Type B pancreatic cell (in vitro differentiated cells): ENCODE measurements around the gene CHST13. TPM values are rescaled to one million over a fixed set of nuclear protein-coding genes. Genes with fewer than 3 reads are reported as not detected.
"Not testable (repeated sequence)": the region's sequence is repeated elsewhere in the genome, so short reads cannot be mapped to it uniquely, and the experiment has no call there.

ENCODE experiments used
- DNase-seq: peaks from one replicate; pipeline ENCODE4 v3.0.0; 2021; ENCODE audit warnings: mixed read lengths; ENCODE audit not compliant: unreplicated experiment; ENCODE audit errors: extremely low spot score
- H3K27ac Mint-ChIP-seq: 2 replicates; pipeline ENCODE4 v1.8.0; 2021; ENCODE audit warnings: mild to moderate bottlenecking, mixed read lengths
- H3K27me3 Mint-ChIP-seq: 2 replicates; pipeline ENCODE4 v1.8.0; 2021; ENCODE audit warnings: mixed read lengths
- H3K36me3 Mint-ChIP-seq: 2 replicates; pipeline ENCODE4 v1.8.0; 2021; ENCODE audit warnings: mixed read lengths
- H3K4me1 Mint-ChIP-seq: one replicate; pipeline ENCODE4 v1.8.0; 2021; ENCODE audit warnings: mixed read lengths; ENCODE audit not compliant: unreplicated experiment
- H3K4me3 Mint-ChIP-seq: 2 replicates; pipeline ENCODE4 v1.8.0; 2021; ENCODE audit warnings: mild to moderate bottlenecking, mixed read lengths
- H3K9me3 Mint-ChIP-seq: 2 replicates; pipeline ENCODE4 v1.8.0; 2021; ENCODE audit warnings: mixed read lengths
- CTCF ChIP-seq: fragments of 200-600 bp; sonication (generic); conservative IDR thresholded peaks from 2 replicates; pipeline ENCODE4 v1.5.0; 2021; ENCODE audit warnings: antibody characterized with exemption, mild to moderate bottlenecking
- total RNA-seq: library from RNA; stranded (reverse); gene quantifications from 2 replicates; pipeline ENCODE4 v1.2.1, GENCODE V29; 2021; ENCODE audit warnings: low replicate concordance

Gene CHST13
- total RNA-seq, 1 donor from 2014 or later, result 0.31 TPM

- Mint-ChIP-seq H3K27ac (no peak overlapping the region), H3K4me1 (peaks cover 8% of the 10 kb centered on the region), H3K36me3 (no peaks in the 10 kb centered on the region), H3K27me3 (peaks cover 43% of the 10 kb centered on the region), H3K4me3 (no peak overlapping the region), H3K9me3 (no peaks in the 10 kb centered on the region)
- no peak for TF ChIP-seq CTCF
- no peak for DNase-seq
Measured at GRCh38 chr3:126533506-126533905, 9.6 kb downstream of the CHST13 start.

- H3K4me1 Mint-ChIP-seq, H3K36me3 Mint-ChIP-seq, DNase-seq, H3K4me3 Mint-ChIP-seq, H3K27ac Mint-ChIP-seq, H3K9me3 Mint-ChIP-seq: not testable (repeated sequence)
- peaks cover 43% of the 10 kb centered on the region for H3K27me3 Mint-ChIP-seq
Measured at GRCh38 chr3:126534716-126535115, 10.8 kb downstream of the CHST13 start.

- TF ChIP-seq CTCF, result no peak
- H3K4me3 Mint-ChIP-seq, result no peak overlapping the region
- DNase-seq, result no peak
- H3K4me1 Mint-ChIP-seq, result no peaks in the 10 kb centered on the region
- no peaks in the 10 kb centered on the region for H3K36me3 Mint-ChIP-seq
- no peak overlapping the region for H3K27ac Mint-ChIP-seq
- peaks cover 43% of the 10 kb centered on the region for H3K27me3 Mint-ChIP-seq
- no peaks in the 10 kb centered on the region for H3K9me3 Mint-ChIP-seq
Measured at GRCh38 chr3:126535636-126536035, 11.7 kb downstream of the CHST13 start.

- DNase-seq, result no peak
- no peak overlapping the region for H3K27ac Mint-ChIP-seq
- no peak for TF ChIP-seq CTCF
- no peaks in the 10 kb centered on the region for H3K9me3 Mint-ChIP-seq
- no peaks in the 10 kb centered on the region for H3K4me1 Mint-ChIP-seq
- H3K4me3 Mint-ChIP-seq, result no peak overlapping the region
- peaks cover 43% of the 10 kb centered on the region for H3K27me3 Mint-ChIP-seq
- no peaks in the 10 kb centered on the region for H3K36me3 Mint-ChIP-seq
Measured at GRCh38 chr3:126536126-126536525, 12.2 kb downstream of the CHST13 start.

- Mint-ChIP-seq H3K9me3 (no peaks in the 10 kb centered on the region), H3K36me3 (no peaks in the 10 kb centered on the region), H3K27ac (no peak overlapping the region), H3K27me3 (peaks cover 38% of the 10 kb centered on the region), H3K4me3 (no peak overlapping the region), H3K4me1 (no peaks in the 10 kb centered on the region)
- no peak for DNase-seq
- no peak for TF ChIP-seq CTCF
Measured at GRCh38 chr3:126537116-126537729, 13.3 kb downstream of the CHST13 start.

- TF ChIP-seq CTCF, result no peak
- Mint-ChIP-seq H3K27ac (no peak overlapping the region), H3K4me1 (no peaks in the 10 kb centered on the region), H3K9me3 (no peaks in the 10 kb centered on the region), H3K36me3 (no peaks in the 10 kb centered on the region), H3K4me3 (no peak overlapping the region), H3K27me3 (peaks cover 32% of the 10 kb centered on the region)
- no peak for DNase-seq
Measured at GRCh38 chr3:126537730-126538281, 13.9 kb downstream of the CHST13 start.
